LHCN-M2 (cell line): ENCODE data around the gene ZNF200. TPM values are rescaled to one million over a fixed set of nuclear protein-coding genes. Genes with fewer than 3 reads are reported as not detected.

ENCODE experiments used
- DNase-seq: peaks from one replicate; pipeline ENCODE4 v3.0.0-alpha.2; 2012; ENCODE audit warnings: low read depth
- total RNA-seq: library from RNA; depleted of rRNA; stranded (reverse); fragments of >200 nt; gene quantifications from 2 replicates; pipeline ENCODE4 v1.2.3, GENCODE V29; 2014; rRNA removed

The ZNF200 gene
- total RNA-seq, 1 experiment from 2014 or later, result 10.4 TPM

- DNase-seq, result peak; percentile 69
These were observed 59.5 kb downstream of the ZNF200 start for GRCh38 chr16:3175157-3176093.

GRCh38 chr16:3174618-3175148 is 60.3 kb downstream of the ZNF200 start:
- DNase-seq, result no peak

GRCh38 chr16:3173892-3174617 is 60.9 kb downstream of the ZNF200 start:
- DNase-seq, result no peak

Other genes starting within 250 kb of the ZNF200 start
- not detected in 2 replicates for gene CLDN9, start 222.2 kb downstream of the ZNF200 start, total RNA-seq
- gene CLDN6, start 217.0 kb downstream of the ZNF200 start, total RNA-seq, result 0.06 TPM in 2 replicates
- 574 and 676 TPM in 2 replicates for gene TNFRSF12A, start 214.8 kb downstream of the ZNF200 start, total RNA-seq
- gene HCFC1R1, start 211.2 kb downstream of the ZNF200 start, total RNA-seq, result 20.6 and 28.1 TPM in 2 replicates
- gene THOC6, start 211.1 kb downstream of the ZNF200 start, total RNA-seq, result 18.0 and 18.7 TPM in 2 replicates
- not detected in 2 replicates for gene BICDL2, start 198.2 kb downstream of the ZNF200 start, total RNA-seq
- gene MMP25, start 188.6 kb downstream of the ZNF200 start, total RNA-seq, result 0.06 and 0.11 TPM in 2 replicates
- 9.6 and 12.3 TPM in 2 replicates for gene IL32, start 169.5 kb downstream of the ZNF200 start, total RNA-seq
- gene ZSCAN10, start 135.9 kb downstream of the ZNF200 start, total RNA-seq, result not detected in 2 replicates
- gene ZNF205, start 122.6 kb downstream of the ZNF200 start, total RNA-seq, result 17.0 and 19.2 TPM in 2 replicates
- 4.6 and 4.7 TPM in 2 replicates for gene ZNF213, start 100.1 kb downstream of the ZNF200 start, total RNA-seq
- gene OR1F1, start 47.0 kb downstream of the ZNF200 start, total RNA-seq, result not detected in 2 replicates
- gene MEFV, start 21.5 kb upstream of the ZNF200 start, total RNA-seq, result 0.06 TPM in 1 of 2 replicates, not detected in the other
- 35.5 and 43.5 TPM in 2 replicates for gene ZNF263, start 48.3 kb upstream of the ZNF200 start, total RNA-seq
- gene TIGD7, start 70.3 kb upstream of the ZNF200 start, total RNA-seq, result 2.3 and 3.9 TPM in 2 replicates
- gene ZNF75A, start 70.3 kb upstream of the ZNF200 start, total RNA-seq, result 15.8 and 18.7 TPM in 2 replicates
- 0.17 TPM in 1 of 2 replicates, not detected in the other for gene OR2C1, start 120.7 kb upstream of the ZNF200 start, total RNA-seq
- 9.4 and 14.5 TPM in 2 replicates for gene ZSCAN32, start 165.8 kb upstream of the ZNF200 start, total RNA-seq
- 10.7 and 13.4 TPM in 2 replicates for gene ZNF174, start 166.1 kb upstream of the ZNF200 start, total RNA-seq
- 1.9 TPM in 2 replicates for gene ZNF597, start 208.3 kb upstream of the ZNF200 start, total RNA-seq
- gene NAA60, start 208.5 kb upstream of the ZNF200 start, total RNA-seq, result 10.5 and 50.2 TPM in 2 replicates